Measurements from ENCODE around the gene SMAD3.

DNA sequence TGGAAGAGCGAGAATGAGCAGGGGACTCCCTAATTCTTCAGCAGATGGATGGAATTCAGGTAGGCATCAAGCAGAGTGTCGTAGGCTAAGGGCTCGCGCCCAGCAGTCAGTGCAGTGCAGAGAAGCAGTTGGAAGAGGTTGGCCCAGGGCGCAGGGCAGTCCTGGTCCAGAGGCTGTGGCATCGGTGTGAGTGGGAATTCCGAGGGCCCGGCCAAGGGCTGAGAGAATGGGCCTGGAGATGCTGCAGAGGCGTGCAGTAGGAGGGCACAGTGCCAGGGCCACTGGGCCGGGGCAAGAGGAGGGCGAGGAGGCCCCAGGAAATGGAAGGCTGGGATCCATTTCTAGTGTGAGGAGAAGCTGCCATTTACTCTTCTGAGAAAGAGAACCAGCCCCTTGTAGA, 114.6 kb downstream of the SMAD3 start:
- TF ChIP-seq, protein P1, sequence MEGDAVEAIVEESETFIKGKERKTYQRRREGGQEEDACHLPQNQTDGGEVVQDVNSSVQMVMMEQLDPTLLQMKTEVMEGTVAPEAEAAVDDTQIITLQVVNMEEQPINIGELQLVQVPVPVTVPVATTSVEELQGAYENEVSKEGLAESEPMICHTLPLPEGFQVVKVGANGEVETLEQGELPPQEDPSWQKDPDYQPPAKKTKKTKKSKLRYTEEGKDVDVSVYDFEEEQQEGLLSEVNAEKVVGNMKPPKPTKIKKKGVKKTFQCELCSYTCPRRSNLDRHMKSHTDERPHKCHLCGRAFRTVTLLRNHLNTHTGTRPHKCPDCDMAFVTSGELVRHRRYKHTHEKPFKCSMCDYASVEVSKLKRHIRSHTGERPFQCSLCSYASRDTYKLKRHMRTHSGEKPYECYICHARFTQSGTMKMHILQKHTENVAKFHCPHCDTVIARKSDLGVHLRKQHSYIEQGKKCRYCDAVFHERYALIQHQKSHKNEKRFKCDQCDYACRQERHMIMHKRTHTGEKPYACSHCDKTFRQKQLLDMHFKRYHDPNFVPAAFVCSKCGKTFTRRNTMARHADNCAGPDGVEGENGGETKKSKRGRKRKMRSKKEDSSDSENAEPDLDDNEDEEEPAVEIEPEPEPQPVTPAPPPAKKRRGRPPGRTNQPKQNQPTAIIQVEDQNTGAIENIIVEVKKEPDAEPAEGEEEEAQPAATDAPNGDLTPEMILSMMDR (conservative IDR thresholded peaks at IDR 0.05) = no peak
- TF ChIP-seq EZH2 (IDR thresholded peaks at IDR 0.05; ENCODE audit: low read depth) = no peak

Measured in PC-9 (cell line).